Measurements from ENCODE around the gene BRDT.

Gene BRDT

GRCh38 chr1:91949356-91949699, at the start of gene BRDT:
BRDT (plus strand) TSS chr1:91949401; CDS start chr1:91962755, 13,354 bp downstream.
- DNase-seq = no peak

GRCh38 chr1:91900562-91900961, 48.6 kb upstream of the BRDT start:
- no peak for DNase-seq

GRCh38 chr1:91901231-91901630, 48.0 kb upstream of the BRDT start:
- no peak for DNase-seq

GRCh38 chr1:91912266-91912665, 36.9 kb upstream of the BRDT start:
- DNase-seq = no peak

GRCh38 chr1:91913018-91913417, 36.2 kb upstream of the BRDT start:
- DNase-seq = no peak

- DNase-seq = no peak
Observed at GRCh38 chr1:91916046-91916445, 33.2 kb upstream of the BRDT start.

GRCh38 chr1:91916811-91917460, 32.3 kb upstream of the BRDT start:
- no peak for DNase-seq

- DNase-seq = no peak
Observed at GRCh38 chr1:91919962-91920361, 29.2 kb upstream of the BRDT start.

GRCh38 chr1:91924146-91924545, 25.1 kb upstream of the BRDT start:
- DNase-seq = no peak

GRCh38 chr1:91925644-91926435, 23.4 kb upstream of the BRDT start:
- no peak for DNase-seq

- DNase-seq = no peak
Observed at GRCh38 chr1:91928026-91928425, 21.2 kb upstream of the BRDT start.

GRCh38 chr1:91929250-91929649, 20.0 kb upstream of the BRDT start:
- DNase-seq = no peak

- DNase-seq = no peak
Observed at GRCh38 chr1:91937613-91938012, 11.6 kb upstream of the BRDT start.

GRCh38 chr1:91940496-91940895, 8.7 kb upstream of the BRDT start:
- no peak for DNase-seq

GRCh38 chr1:91944087-91944486, 5.1 kb upstream of the BRDT start:
- DNase-seq = no peak

- no peak for DNase-seq
Observed at GRCh38 chr1:91948097-91948496, 1.1 kb upstream of the BRDT start.

GRCh38 chr1:91948501-91949355, 473 bp upstream of the BRDT start:
- no peak for DNase-seq

GRCh38 chr1:91952187-91952586, 3.0 kb downstream of the BRDT start:
- DNase-seq = no peak

GRCh38 chr1:91958926-91959325, 9.7 kb downstream of the BRDT start:
- no peak for DNase-seq

- DNase-seq = no peak
Observed at GRCh38 chr1:91968334-91968733, 19.1 kb downstream of the BRDT start.

GRCh38 chr1:91979383-91979782, 30.2 kb downstream of the BRDT start:
- DNase-seq = no peak

GRCh38 chr1:91980663-91981062, 31.5 kb downstream of the BRDT start:
- DNase-seq = no peak

- no peak for DNase-seq
Observed at GRCh38 chr1:91981996-91982609, 32.9 kb downstream of the BRDT start.

All from NCI-H446 treated with DMSO at 0.1 percent for 48 hours (cell line).